Measurements from ENCODE around the gene SLK.

The SLK gene

DNA sequence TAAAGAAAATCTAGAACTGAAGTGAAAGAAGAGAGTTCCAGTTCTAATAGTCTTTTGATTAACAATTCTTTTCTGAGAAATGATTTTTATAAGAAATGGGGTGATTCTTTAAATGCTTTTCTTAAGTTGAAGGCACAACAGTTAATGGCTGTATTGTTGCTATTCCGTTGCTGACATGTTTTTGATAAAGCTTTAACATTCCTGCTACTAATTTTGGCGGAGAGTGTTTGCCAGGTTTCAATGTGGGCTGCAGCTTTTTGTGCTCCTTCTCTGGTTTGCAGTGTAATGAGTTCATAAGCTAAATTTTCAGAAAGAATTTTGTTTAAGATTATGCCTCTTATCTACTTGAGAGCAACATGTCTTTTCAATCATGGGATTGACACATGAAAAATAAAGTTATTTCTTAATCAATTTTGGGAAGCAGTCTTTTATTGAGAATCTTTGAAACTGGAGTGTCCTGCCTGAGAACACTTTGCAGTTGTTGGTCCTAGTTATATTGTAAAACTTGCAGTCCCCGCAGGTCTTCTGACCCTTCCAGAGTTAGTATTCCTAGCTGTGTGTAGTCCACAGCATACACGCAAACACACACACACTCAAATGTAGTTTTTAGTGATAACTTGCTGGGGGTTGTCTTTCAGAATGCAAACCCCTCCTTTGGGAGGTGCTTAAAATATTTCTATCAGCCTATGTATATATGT is 62.0 kb downstream of the SLK start:
- no peak for DNase-seq (ENCODE audit: low read depth)
- in situ Hi-C loops (cut with HindIII; ENCODE audit: low sequenced_read_pairs), result no loop called here
- no peak for TF ChIP-seq CTCF (IDR thresholded peaks at IDR 0.05; ENCODE audit: low read depth, low read length, missing control alignments)

GRCh38 chr10:104029521-104029860 is 62.6 kb downstream of the SLK start:
- in situ Hi-C loops (cut with HindIII; ENCODE audit: low sequenced_read_pairs), result no loop called here
- TF ChIP-seq CTCF (IDR thresholded peaks at IDR 0.05; ENCODE audit: low read depth, low read length, missing control alignments), result no peak
- no peak overlapping the region for H3K4me3 ChIP-seq (ENCODE audit: low read depth, low read length)
- DNase-seq (ENCODE audit: low read depth), result no peak

More for the DNA sequence above, 62.0 kb downstream of the SLK start:
- no peak overlapping the region for H3K4me3 ChIP-seq (ENCODE audit: low read depth, low read length)

DNA sequence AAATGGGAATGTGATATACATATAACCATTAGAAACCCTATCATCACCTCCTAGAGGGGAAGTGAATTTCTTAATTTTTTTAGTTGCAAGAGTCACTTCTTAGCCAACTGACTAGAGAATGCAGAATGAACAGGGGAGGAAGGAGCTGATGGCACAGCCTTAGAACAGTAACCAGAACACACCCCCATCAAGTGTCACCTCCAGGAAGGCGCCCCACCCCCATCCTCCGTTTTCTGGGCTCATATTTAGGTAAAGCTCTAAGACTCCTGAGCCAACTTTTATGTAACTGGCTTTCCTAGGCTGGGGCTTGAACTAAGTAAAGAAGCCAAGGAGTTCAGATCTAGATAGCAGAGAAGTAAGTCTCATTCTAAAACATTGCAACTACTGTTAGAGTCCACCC is 64.7 kb downstream of the SLK start:
- no peak for DNase-seq (ENCODE audit: low read depth)
- H3K4me3 ChIP-seq (ENCODE audit: low read depth, low read length), result no peak overlapping the region
- TF ChIP-seq CTCF (IDR thresholded peaks at IDR 0.05; ENCODE audit: low read depth, low read length, missing control alignments), result no peak
- in situ Hi-C loops (cut with HindIII; ENCODE audit: low sequenced_read_pairs), result no loop called here

- no peak for TF ChIP-seq CTCF (IDR thresholded peaks at IDR 0.05; ENCODE audit: low read depth, low read length, missing control alignments)
- H3K4me3 ChIP-seq (ENCODE audit: low read depth, low read length), result no peak overlapping the region
- in situ Hi-C loops (cut with HindIII; ENCODE audit: low sequenced_read_pairs), result no loop called here
- DNase-seq (ENCODE audit: low read depth), result no peak
Measured at GRCh38 chr10:104032144-104032775, 65.3 kb downstream of the SLK start.

- DNase-seq (ENCODE audit: low read depth), result no peak
- in situ Hi-C loops (cut with HindIII; ENCODE audit: low sequenced_read_pairs), result no loop called here
- TF ChIP-seq CTCF (IDR thresholded peaks at IDR 0.05; ENCODE audit: low read depth, low read length, missing control alignments), result no peak
- no peak overlapping the region for H3K4me3 ChIP-seq (ENCODE audit: low read depth, low read length)
Measured at GRCh38 chr10:104033401-104033930, 66.5 kb downstream of the SLK start.

- in situ Hi-C loops (cut with HindIII; ENCODE audit: low sequenced_read_pairs), result no loop called here
Measured at GRCh38 chr10:104033966-104034365, 67.0 kb downstream of the SLK start.

More at GRCh38 chr10:104033966-104034365, 67.0 kb downstream of the SLK start:
- DNase-seq (ENCODE audit: low read depth), result no peak
- no peak overlapping the region for H3K4me3 ChIP-seq (ENCODE audit: low read depth, low read length)
- no peak for TF ChIP-seq CTCF (IDR thresholded peaks at IDR 0.05; ENCODE audit: low read depth, low read length, missing control alignments)
